SU-DHL-6 (cell line): ENCODE data around the gene DCDC1.

Source experiments
- H2AFZ ChIP-seq: fragments of 200-600 bp; sonication (generic); 2 replicates; pipeline ENCODE4 v1.6.1; 2014; ENCODE audit warnings: low read depth, mild to moderate bottlenecking, moderate library complexity, mixed read lengths, antibody characterized with exemption, low read length; ENCODE audit not compliant: severe bottlenecking
- H3F3A ChIP-seq: fragments of 200-600 bp; shearing (Covaris generic); 2 replicates; pipeline ENCODE4 v1.6.0; 2016; ENCODE audit warnings: antibody characterized with exemption, mild to moderate bottlenecking; ENCODE audit not compliant: insufficient read depth
- H3K27ac ChIP-seq: fragments of 200-600 bp; sonication (generic); 2 replicates; pipeline ENCODE4 v1.5.1; 2016; ENCODE audit warnings: low read depth, mild to moderate bottlenecking, low read length, moderate library complexity, mixed read lengths
- H3K27me3 ChIP-seq: fragments of 200-600 bp; sonication (generic), shearing (Covaris generic); 2 replicates; pipeline ENCODE4 v1.6.0; 2014; ENCODE audit warnings: mild to moderate bottlenecking, low read length
- H3K36me3 ChIP-seq: fragments of 200-600 bp; sonication (generic); 2 replicates; pipeline ENCODE4 v1.6.1; 2014; ENCODE audit warnings: mild to moderate bottlenecking, low read length, mixed read lengths
- H3K4me2 ChIP-seq: fragments of 300-600, 200-600 bp; shearing (Covaris generic), sonication (generic); 2 replicates; pipeline ENCODE4 v1.6.0; 2014; ENCODE audit warnings: low read length, low read depth, mild to moderate bottlenecking; ENCODE audit not compliant: poor library complexity, severe bottlenecking
- H3K4me3 ChIP-seq: fragments of 200-600 bp; sonication (generic); 2 replicates; pipeline ENCODE4 v1.5.1; 2014; ENCODE audit warnings: antibody characterized with exemption, low read length, mild to moderate bottlenecking, mixed read lengths; ENCODE audit not compliant: insufficient read depth, poor library complexity, severe bottlenecking
- H3K79me2 ChIP-seq: fragments of 200-600 bp; sonication (generic); 2 replicates; pipeline ENCODE4 v1.6.1; 2014; ENCODE audit warnings: mild to moderate bottlenecking, low read length, moderate library complexity; ENCODE audit not compliant: insufficient read depth
- H3K9ac ChIP-seq: fragments of 200-600 bp; sonication (generic); 2 replicates; pipeline ENCODE4 v1.7.0; 2014; ENCODE audit warnings: mild to moderate bottlenecking, low read length
- H3K9me2 ChIP-seq: fragments of 200-600 bp; sonication (generic); replicated peaks from 2 replicates; pipeline ENCODE4 v1.6.1; 2014; ENCODE audit warnings: low read length; ENCODE audit not compliant: insufficient read depth
- H3K9me3 ChIP-seq: fragments of 200-600 bp; sonication (generic); 2 replicates; pipeline ENCODE4 v1.6.1; 2014; ENCODE audit warnings: low read length, mixed read lengths; ENCODE audit not compliant: insufficient read depth
- H4K20me1 ChIP-seq: fragments of 200-600 bp; sonication (generic); 2 replicates; pipeline ENCODE4 v1.6.1; 2014; ENCODE audit warnings: low read depth, mild to moderate bottlenecking, antibody characterized with exemption, low read length, moderate library complexity, mixed read lengths
- CTCF ChIP-seq: fragments of 200-600 bp; sonication (generic); IDR thresholded peaks from one replicate; pipeline ENCODE4 v1.5.1; 2017; ENCODE audit warnings: antibody characterized with exemption, mild to moderate bottlenecking, low read length, moderate library complexity; ENCODE audit not compliant: insufficient read depth, poor library complexity, severe bottlenecking
- EZH2phosphoT487 ChIP-seq: fragments of 200-600 bp; sonication (generic), shearing (Covaris generic); conservative IDR thresholded peaks from 2 replicates; pipeline ENCODE4 v1.6.1; 2018; ENCODE audit warnings: mild to moderate bottlenecking, antibody characterized with exemption, low read length, moderate library complexity, mixed read lengths

The DCDC1 gene

DNA sequence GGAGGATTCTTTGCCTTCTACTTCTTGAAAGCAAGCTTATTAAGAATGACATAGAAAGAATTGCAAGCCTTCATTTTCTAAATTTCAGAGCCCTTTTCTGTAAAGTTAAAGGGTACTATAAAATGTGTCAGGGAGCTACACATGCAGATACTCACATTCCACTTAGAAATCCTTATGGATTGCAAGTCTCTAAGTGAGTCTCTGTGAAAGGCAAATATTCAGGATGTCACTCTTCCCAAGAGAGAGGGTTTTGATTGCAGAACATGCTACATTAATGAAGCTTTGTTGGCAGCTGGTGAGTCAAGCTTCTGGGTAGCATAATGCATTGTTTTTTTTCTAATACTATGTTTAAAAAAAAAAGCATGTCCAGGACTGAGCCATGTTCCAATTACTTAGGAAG is 369.2 kb downstream of the DCDC1 start:
- Histone ChIP-seq H3K9me3 (no peaks in the 10 kb centered on the region), H3K36me3 (no peaks in the 10 kb centered on the region), H3K79me2 (no peaks in the 10 kb centered on the region), H3F3A (no peaks in the 10 kb centered on the region), H3K9me2 (no peaks in the 10 kb centered on the region), H3K4me3 (no peak overlapping the region), H4K20me1 (no peaks in the 10 kb centered on the region), H2AFZ (no peak overlapping the region), H3K9ac (no peak overlapping the region), H3K4me2 (no peak overlapping the region), H3K27me3 (no peaks in the 10 kb centered on the region), H3K27ac (no peak overlapping the region)
- TF ChIP-seq CTCF = no peak
- no peak for TF ChIP-seq EZH2phosphoT487

GRCh38 chr11:30992513-30992849 is 377.1 kb downstream of the DCDC1 start:
- no peak for TF ChIP-seq CTCF
- TF ChIP-seq EZH2phosphoT487 = no peak
- no peaks in the 10 kb centered on the region for H3K36me3 ChIP-seq
- no peak overlapping the region for H3K9ac ChIP-seq
- H3K9me2 ChIP-seq = no peaks in the 10 kb centered on the region
- H3K4me3 ChIP-seq = no peak overlapping the region
- no peak overlapping the region for H3K27ac ChIP-seq
- no peak overlapping the region for H3K4me2 ChIP-seq
- H3K27me3 ChIP-seq = no peaks in the 10 kb centered on the region
- H4K20me1 ChIP-seq = no peaks in the 10 kb centered on the region
- no peaks in the 10 kb centered on the region for H3K79me2 ChIP-seq
- H2AFZ ChIP-seq = no peak overlapping the region
- no peaks in the 10 kb centered on the region for H3K9me3 ChIP-seq
- no peaks in the 10 kb centered on the region for H3F3A ChIP-seq

GRCh38 chr11:30991802-30992512 is 377.6 kb downstream of the DCDC1 start:
- Histone ChIP-seq H3F3A (no peaks in the 10 kb centered on the region), H3K4me2 (no peak overlapping the region), H3K36me3 (no peaks in the 10 kb centered on the region), H4K20me1 (no peaks in the 10 kb centered on the region), H3K4me3 (no peak overlapping the region), H3K27ac (no peak overlapping the region), H3K79me2 (no peaks in the 10 kb centered on the region), H3K9me3 (no peaks in the 10 kb centered on the region), H2AFZ (no peak overlapping the region), H3K27me3 (no peaks in the 10 kb centered on the region), H3K9me2 (no peaks in the 10 kb centered on the region), H3K9ac (no peak overlapping the region)
- TF ChIP-seq EZH2phosphoT487 = no peak
- no peak for TF ChIP-seq CTCF
